Fibroblast of lung (primary cell): Measurements from ENCODE around the gene LCNL1. TPM values are rescaled to one million over a fixed set of nuclear protein-coding genes. Genes with fewer than 3 reads are reported as not detected.
A peak's percentile ranks its signal among the peaks of the same experiment; 100 is the strongest.

Experiments
- DNase-seq, 2 donors: peaks; one replicate each; pipeline versions ENCODE4 v3.0.0 to v3.0.0-alpha.2; 2010; ENCODE audit warnings: low read depth in 2 of 2
- H2AFZ ChIP-seq: 2 replicates; pipeline ENCODE4 v1.5.1; 2012; ENCODE audit warnings: low read length, control low read depth, inconsistent platforms
- H3K27ac ChIP-seq: 2 replicates; pipeline ENCODE4 v1.5.1; 2011; ENCODE audit warnings: low read length, control low read depth; ENCODE audit not compliant: insufficient read depth
- H3K27me3 ChIP-seq: 2 replicates; pipeline ENCODE4 v1.5.1; 2011; ENCODE audit warnings: mild to moderate bottlenecking, low read length; ENCODE audit not compliant: control insufficient read depth, insufficient read depth
- H3K36me3 ChIP-seq: 2 replicates; pipeline ENCODE4 v1.5.1; 2011; ENCODE audit warnings: low read length; ENCODE audit not compliant: control insufficient read depth, insufficient read depth
- H3K4me1 ChIP-seq: 2 replicates; pipeline ENCODE4 v1.5.1; 2011; ENCODE audit warnings: low read length; ENCODE audit not compliant: control insufficient read depth, insufficient read depth; ENCODE audit errors: extremely low read depth
- H3K4me2 ChIP-seq: 2 replicates; pipeline ENCODE4 v1.5.1; 2011; ENCODE audit warnings: low read length, control low read depth; ENCODE audit not compliant: insufficient read depth; ENCODE audit errors: extremely low read depth
- H3K4me3 ChIP-seq, 4 experiments: fragments of 200-600 bp in 1 of 4; sonication (generic) in 1 of 4; replicated peaks in 1 of 4; 2 replicates each; pipeline ENCODE4 v1.5.1; 2011 to 2016; ENCODE audit warnings: low read length in 4 of 4, low read depth in 3 of 4, mild to moderate bottlenecking in 3 of 4, control low read depth in 2 of 4, inconsistent platforms in 1 of 4, mixed read lengths in 1 of 4; ENCODE audit not compliant: insufficient read depth in 1 of 4; ENCODE audit errors: control extremely low read depth in 1 of 4
- H3K79me2 ChIP-seq: 2 replicates; pipeline ENCODE4 v1.5.1; 2012; ENCODE audit warnings: mild to moderate bottlenecking, low read length, inconsistent platforms; ENCODE audit not compliant: control insufficient read depth, insufficient read depth
- H3K9ac ChIP-seq: 2 replicates; pipeline ENCODE4 v1.5.1; 2011; ENCODE audit warnings: mild to moderate bottlenecking, low read length, control low read depth; ENCODE audit not compliant: insufficient read depth
- H3K9me3 ChIP-seq: 2 replicates; pipeline ENCODE4 v1.5.1; 2012; ENCODE audit warnings: low read depth, low read length; ENCODE audit not compliant: control insufficient read depth, insufficient read depth
- H4K20me1 ChIP-seq: 2 replicates; pipeline ENCODE4 v1.5.1; 2011; ENCODE audit warnings: low read length; ENCODE audit not compliant: control insufficient read depth, insufficient read depth; ENCODE audit errors: extremely low read depth
- EZH2 ChIP-seq: IDR thresholded peaks from 2 replicates; pipeline ENCODE4 v1.5.1; 2012; ENCODE audit warnings: low read length, control low read depth, mild to moderate bottlenecking; ENCODE audit errors: missing control alignments
- polyA plus RNA-seq, 2 donors: library from polyadenylated mRNA; depleted of rRNA in 1 of 2; stranded (reverse) in 1 of 2; unstranded in 1 of 2; fragments of >200 nt; gene quantifications; 2 replicates each; pipeline ENCODE4 v1.2.1, GENCODE V29; 2011 to 2012; ENCODE audit warnings: missing spikeins in 1 of 2
- total RNA-seq: library from RNA; depleted of rRNA; stranded (reverse); fragments of >200 nt; gene quantifications from 2 replicates; pipeline ENCODE4 v1.2.1, GENCODE V29; 2014
- TF ChIP-seq, protein P1 (sequence below), 2 donors: IDR thresholded peaks in 1 of 2; conservative IDR thresholded peaks in 1 of 2; 1 replicate in 1 of 2; 2 replicates in 1 of 2; pipeline ENCODE4 v1.5.1; 2011 to 2012; ENCODE audit warnings: low read length in 2 of 2, control low read depth in 1 of 2, inconsistent platforms in 1 of 2, low read depth in 1 of 2, mild to moderate bottlenecking in 1 of 2

Gene LCNL1
- total and polyA plus RNA-seq, 2 donors (not counting 1 experiment from before 2014, with no cell fraction given), result 1.4 to 6.3 TPM

DNA sequence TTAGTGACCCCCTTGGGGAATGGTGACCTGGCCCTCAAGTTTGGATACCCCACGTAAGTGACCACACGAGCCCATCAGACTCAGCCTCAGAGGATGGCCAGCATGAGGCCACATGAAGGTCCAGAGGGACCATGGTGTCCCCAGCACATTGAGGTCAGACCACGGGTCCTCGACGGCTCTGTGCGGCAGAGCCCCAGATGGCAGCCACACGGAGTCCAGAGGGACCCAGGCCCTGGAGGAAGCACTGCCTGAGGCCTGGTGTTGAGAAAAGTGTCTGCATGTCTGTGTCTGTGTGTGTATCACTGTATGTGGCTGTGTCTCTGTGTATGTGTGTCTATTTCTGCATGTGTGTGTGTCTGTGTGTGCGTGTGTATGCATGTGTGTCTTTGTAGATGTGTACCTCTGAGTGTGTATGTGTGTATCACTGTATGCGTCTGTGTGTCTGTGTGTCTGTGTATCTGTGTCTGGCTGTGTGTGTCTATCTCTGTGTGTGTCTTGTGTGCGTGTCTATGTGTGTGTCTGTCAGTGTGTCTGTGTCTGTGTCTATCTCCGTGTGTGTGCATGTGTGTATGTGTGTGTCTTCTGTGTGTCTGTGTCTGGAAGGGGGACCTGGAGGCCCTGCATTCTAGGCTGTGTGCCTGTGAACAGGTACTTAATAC lies 992 bp downstream of the LCNL1 start:
- H3K27ac ChIP-seq, result no peak overlapping the region
- H3K36me3 ChIP-seq, result no peaks in the 10 kb centered on the region
- no peaks in the 10 kb centered on the region for H3K9me3 ChIP-seq
- no peaks in the 10 kb centered on the region for H4K20me1 ChIP-seq
- no peak overlapping the region for H3K9ac ChIP-seq
- TF ChIP-seq EZH2, result peak; percentile 47
- TF ChIP-seq, protein P1, sequence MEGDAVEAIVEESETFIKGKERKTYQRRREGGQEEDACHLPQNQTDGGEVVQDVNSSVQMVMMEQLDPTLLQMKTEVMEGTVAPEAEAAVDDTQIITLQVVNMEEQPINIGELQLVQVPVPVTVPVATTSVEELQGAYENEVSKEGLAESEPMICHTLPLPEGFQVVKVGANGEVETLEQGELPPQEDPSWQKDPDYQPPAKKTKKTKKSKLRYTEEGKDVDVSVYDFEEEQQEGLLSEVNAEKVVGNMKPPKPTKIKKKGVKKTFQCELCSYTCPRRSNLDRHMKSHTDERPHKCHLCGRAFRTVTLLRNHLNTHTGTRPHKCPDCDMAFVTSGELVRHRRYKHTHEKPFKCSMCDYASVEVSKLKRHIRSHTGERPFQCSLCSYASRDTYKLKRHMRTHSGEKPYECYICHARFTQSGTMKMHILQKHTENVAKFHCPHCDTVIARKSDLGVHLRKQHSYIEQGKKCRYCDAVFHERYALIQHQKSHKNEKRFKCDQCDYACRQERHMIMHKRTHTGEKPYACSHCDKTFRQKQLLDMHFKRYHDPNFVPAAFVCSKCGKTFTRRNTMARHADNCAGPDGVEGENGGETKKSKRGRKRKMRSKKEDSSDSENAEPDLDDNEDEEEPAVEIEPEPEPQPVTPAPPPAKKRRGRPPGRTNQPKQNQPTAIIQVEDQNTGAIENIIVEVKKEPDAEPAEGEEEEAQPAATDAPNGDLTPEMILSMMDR (conservative IDR thresholded peaks at IDR 0.05 in 1 of 2, IDR thresholded peaks at IDR 0.05 in 1 of 2; ENCODE audit: low read depth in 1 of 2, low read length in 2 of 2), result no peak
- no peak overlapping the region for H2AFZ ChIP-seq
- no peaks in the 10 kb centered on the region for H3K79me2 ChIP-seq
- H3K4me2 ChIP-seq, result no peak overlapping the region
- no peak overlapping the region for H3K4me3 ChIP-seq
- peaks cover 20% of the 10 kb centered on the region for H3K27me3 ChIP-seq
- DNase-seq, result no peak
- H3K4me1 ChIP-seq, result no peaks in the 10 kb centered on the region

GRCh38 chr9:136984464-136985026 lies 1.8 kb downstream of the LCNL1 start:
- no peaks in the 10 kb centered on the region for H3K36me3 ChIP-seq
- H3K9ac ChIP-seq, result no peak overlapping the region
- DNase-seq, result no peak
- no peak overlapping the region for H3K4me3 ChIP-seq
- no peaks in the 10 kb centered on the region for H4K20me1 ChIP-seq
- no peaks in the 10 kb centered on the region for H3K4me1 ChIP-seq
- H3K9me3 ChIP-seq, result no peaks in the 10 kb centered on the region
- H2AFZ ChIP-seq, result no peak overlapping the region
- H3K79me2 ChIP-seq, result no peaks in the 10 kb centered on the region
- no peak overlapping the region for H3K27ac ChIP-seq
- H3K27me3 ChIP-seq, result peaks cover 20% of the 10 kb centered on the region
- TF ChIP-seq, protein P1 (conservative IDR thresholded peaks at IDR 0.05 in 1 of 2, IDR thresholded peaks at IDR 0.05 in 1 of 2; ENCODE audit: low read depth in 1 of 2, low read length in 2 of 2), result no peak
- TF ChIP-seq EZH2, result no peak
- H3K4me2 ChIP-seq, result no peak overlapping the region

GRCh38 chr9:136985027-136985602 lies 2.3 kb downstream of the LCNL1 start:
- TF ChIP-seq EZH2, result peak; percentile 91
- TF ChIP-seq, protein P1 (conservative IDR thresholded peaks at IDR 0.05 in 1 of 2, IDR thresholded peaks at IDR 0.05 in 1 of 2; ENCODE audit: low read depth in 1 of 2, low read length in 2 of 2), result no peak
- no peaks in the 10 kb centered on the region for H3K9me3 ChIP-seq
- no peaks in the 10 kb centered on the region for H3K36me3 ChIP-seq
- no peak overlapping the region for H3K4me3 ChIP-seq
- no peak overlapping the region for H3K9ac ChIP-seq
- no peak overlapping the region for H3K27ac ChIP-seq
- H3K4me1 ChIP-seq, result no peaks in the 10 kb centered on the region
- no peaks in the 10 kb centered on the region for H4K20me1 ChIP-seq
- DNase-seq, result no peak
- H3K27me3 ChIP-seq, result peaks cover 21% of the 10 kb centered on the region
- no peak overlapping the region for H2AFZ ChIP-seq
- no peaks in the 10 kb centered on the region for H3K79me2 ChIP-seq
- H3K4me2 ChIP-seq, result no peak overlapping the region
